ENCODE results near the gene NUDT14. TPM values are rescaled to one million over a fixed set of nuclear protein-coding genes. Genes with fewer than 3 reads are reported as not detected.

Gene NUDT14
- total RNA-seq, 1 donor from 2014 or later: 59.1 TPM

GRCh38 chr14:105224845-105225570 lies 43.9 kb upstream of the NUDT14 start:
- no peak for DNase-seq
- no peak for ATAC-seq
- TF ChIP-seq CTCF (IDR thresholded peaks at IDR 0.05): no peak
- H3K36me3 ChIP-seq: peaks cover 44% of the 10 kb centered on the region
- peak overlapping the region; percentile 72 for H3K27ac ChIP-seq
- intact Hi-C loops (cut with DNase I): no loop called here
- H3K4me1 ChIP-seq: no peaks in the 10 kb centered on the region
- H3K27me3 ChIP-seq: no peaks in the 10 kb centered on the region
- H3K9me3 ChIP-seq: no peaks in the 10 kb centered on the region
- H3K4me3 ChIP-seq: no peak overlapping the region

- TF ChIP-seq CTCF (IDR thresholded peaks at IDR 0.05): no peak
- intact Hi-C loops (cut with DNase I): no loop called here
- no peak overlapping the region for H3K4me3 ChIP-seq
- DNase-seq (no peak), ATAC-seq (peak; percentile 65)
- no peaks in the 10 kb centered on the region for H3K9me3 ChIP-seq
- peak overlapping the region; percentile 72 for H3K27ac ChIP-seq
- H3K36me3 ChIP-seq: peaks cover 54% of the 10 kb centered on the region
- H3K27me3 ChIP-seq: no peaks in the 10 kb centered on the region
- no peaks in the 10 kb centered on the region for H3K4me1 ChIP-seq
Observed at GRCh38 chr14:105223770-105224544, 42.8 kb upstream of the NUDT14 start.

- H3K27me3 ChIP-seq: no peaks in the 10 kb centered on the region
- peak; percentile 50 for ATAC-seq
- H3K9me3 ChIP-seq: no peaks in the 10 kb centered on the region
- H3K4me3 ChIP-seq: no peak overlapping the region
- peak overlapping the region; percentile 72 for H3K27ac ChIP-seq
- no peaks in the 10 kb centered on the region for H3K4me1 ChIP-seq
- no peak for DNase-seq
- peaks cover 60% of the 10 kb centered on the region for H3K36me3 ChIP-seq
- intact Hi-C loops (cut with DNase I): no loop called here
- no peak for TF ChIP-seq CTCF (IDR thresholded peaks at IDR 0.05)
Observed at GRCh38 chr14:105223260-105223659, 42.1 kb upstream of the NUDT14 start.

GRCh38 chr14:105221598-105222178 lies 40.6 kb upstream of the NUDT14 start:
- H3K27ac ChIP-seq: no peak overlapping the region
- H3K9me3 ChIP-seq: no peaks in the 10 kb centered on the region
- H3K36me3 ChIP-seq: peaks cover 64% of the 10 kb centered on the region
- intact Hi-C loops (cut with DNase I): no loop called here
- DNase-seq: no peak
- TF ChIP-seq CTCF (IDR thresholded peaks at IDR 0.05): no peak
- ATAC-seq: no peak
- no peaks in the 10 kb centered on the region for H3K4me1 ChIP-seq
- H3K27me3 ChIP-seq: no peaks in the 10 kb centered on the region
- H3K4me3 ChIP-seq: no peak overlapping the region

GRCh38 chr14:105220699-105221597 lies 39.8 kb upstream of the NUDT14 start:
- DNase-seq (no peak), ATAC-seq (peak; percentile 3)
- no peak for TF ChIP-seq CTCF (IDR thresholded peaks at IDR 0.05)
- Histone ChIP-seq H3K36me3 (peaks cover 57% of the 10 kb centered on the region), H3K9me3 (no peaks in the 10 kb centered on the region), H3K27me3 (no peaks in the 10 kb centered on the region), H3K4me1 (no peaks in the 10 kb centered on the region), H3K27ac (no peak overlapping the region), H3K4me3 (no peak overlapping the region)
- intact Hi-C loops (cut with DNase I): no loop called here
